GM18870 (cell line): ENCODE results near the gene SEMA6C.

Experiments
- ATAC-seq: cut with Tn5 transposase; IDR thresholded peaks from one replicate; pipeline ENCODE4 v1.9.1; 2021; ENCODE audit warnings: moderate library complexity; ENCODE audit not compliant: unreplicated experiment

The SEMA6C gene

GRCh38 chr1:151164732-151165280 lies 18.4 kb upstream of the SEMA6C start:
- ATAC-seq, result no peak

DNA sequence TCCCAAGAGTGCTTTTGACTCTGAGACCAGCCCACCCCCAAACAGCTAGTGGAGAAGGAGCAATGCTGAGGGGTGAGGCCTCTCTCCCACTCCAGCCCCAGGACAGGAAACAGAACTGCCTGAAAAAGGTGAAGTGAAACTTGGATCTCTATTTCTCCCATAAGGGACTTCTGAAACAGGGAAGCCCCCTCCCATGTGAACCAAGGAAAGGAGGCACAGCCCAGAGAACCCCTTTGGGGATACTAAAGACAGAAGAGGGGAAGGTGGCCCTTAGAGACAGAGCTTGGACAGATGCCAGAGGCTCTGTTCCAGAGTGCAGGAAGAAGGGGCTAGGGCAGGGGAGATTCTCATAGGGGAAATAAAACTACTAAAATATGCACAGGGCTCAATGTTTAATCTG lies 12.9 kb upstream of the SEMA6C start:
- ATAC-seq, result no peak

DNA sequence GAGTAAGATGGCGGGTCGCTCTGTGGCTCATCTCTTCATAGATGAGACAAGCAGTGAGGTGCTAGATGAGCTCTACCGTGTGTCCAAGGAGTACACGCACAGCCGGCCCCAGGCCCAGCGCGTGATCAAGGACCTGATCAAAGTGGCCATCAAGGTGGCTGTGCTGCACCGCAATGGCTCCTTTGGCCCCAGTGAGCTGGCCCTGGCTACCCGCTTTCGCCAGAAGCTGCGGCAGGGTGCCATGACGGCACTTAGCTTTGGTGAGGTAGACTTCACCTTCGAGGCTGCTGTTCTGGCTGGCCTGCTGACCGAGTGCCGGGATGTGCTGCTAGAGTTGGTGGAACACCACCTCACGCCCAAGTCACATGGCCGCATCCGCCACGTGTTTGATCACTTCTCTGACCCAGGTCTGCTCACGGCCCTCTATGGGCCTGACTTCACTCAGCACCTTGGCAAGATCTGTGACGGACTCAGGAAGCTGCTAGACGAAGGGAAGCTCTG lies 12.4 kb upstream of the SEMA6C start:
- ATAC-seq, result no peak

DNA sequence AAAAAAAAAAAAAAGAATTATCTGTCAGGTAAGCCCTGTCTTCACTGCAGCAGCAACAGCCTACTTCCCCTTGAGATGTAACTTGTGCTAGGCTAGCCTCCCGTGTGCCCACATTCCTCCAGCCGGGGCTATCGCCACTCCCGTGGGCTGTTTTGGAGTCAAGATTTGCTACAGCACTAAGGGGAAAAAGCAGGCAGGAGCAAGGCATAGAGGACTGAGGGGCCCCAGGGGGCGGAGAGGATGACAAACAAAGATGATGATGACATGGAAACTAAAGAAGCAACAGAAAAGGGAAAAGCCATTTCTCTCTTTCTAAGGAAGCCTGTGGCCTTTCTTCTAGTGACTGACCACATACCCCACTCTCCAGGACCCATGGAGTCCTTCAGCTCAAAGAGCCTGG lies 11.9 kb upstream of the SEMA6C start:
- no peak for ATAC-seq

DNA sequence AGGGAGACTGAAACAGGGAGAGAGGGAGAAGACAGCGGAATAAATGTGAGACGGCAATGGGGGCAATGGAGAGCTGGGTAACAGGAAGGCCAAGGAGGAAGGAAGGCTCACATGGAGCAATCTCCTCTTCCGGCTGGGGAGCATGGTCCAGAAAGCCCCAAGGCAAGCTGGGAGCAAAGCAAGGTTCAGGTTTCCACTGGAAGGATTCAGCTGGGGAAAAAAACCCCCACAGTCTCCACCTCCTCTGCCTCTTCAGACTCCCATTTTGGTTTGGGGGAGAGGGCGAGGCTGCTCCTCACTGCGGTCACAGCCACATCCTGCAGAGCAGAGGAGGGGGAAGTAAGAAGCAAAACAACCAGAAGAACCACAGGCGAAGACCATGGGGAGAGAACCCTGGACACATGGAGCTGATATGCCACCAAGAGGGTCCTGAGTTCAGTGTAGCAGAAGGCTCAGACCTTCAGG lies 10.7 kb upstream of the SEMA6C start:
- ATAC-seq, result no peak

GRCh38 chr1:151156515-151156819 lies 10.0 kb upstream of the SEMA6C start, which contains the start of gene TNFAIP8L2:
Gene TNFAIP8L2, plus strand, starts transcription at chr1:151156649. Its CDS starts 2,049 bp downstream, at chr1:151158698.
- no peak for ATAC-seq

DNA sequence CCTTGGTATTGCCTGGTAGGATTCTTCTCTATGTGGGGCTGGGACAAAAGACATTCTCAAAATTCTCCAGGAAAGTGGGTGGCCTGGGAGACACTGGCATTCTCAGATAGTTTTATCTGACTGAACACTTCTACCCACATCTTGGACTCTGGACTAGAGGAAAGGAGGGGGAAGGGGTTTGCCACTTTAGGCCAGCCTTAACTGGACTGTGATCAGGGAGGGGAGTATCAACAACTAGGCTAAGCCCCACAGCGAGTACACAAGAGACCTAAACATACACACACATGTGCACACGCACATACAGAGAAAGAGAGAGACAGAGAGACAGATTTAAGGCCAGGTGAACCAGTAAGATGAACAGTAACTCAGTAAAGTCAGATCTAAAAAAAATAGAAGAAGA lies 1.2 kb upstream of the SEMA6C start:
- ATAC-seq, result no peak

DNA sequence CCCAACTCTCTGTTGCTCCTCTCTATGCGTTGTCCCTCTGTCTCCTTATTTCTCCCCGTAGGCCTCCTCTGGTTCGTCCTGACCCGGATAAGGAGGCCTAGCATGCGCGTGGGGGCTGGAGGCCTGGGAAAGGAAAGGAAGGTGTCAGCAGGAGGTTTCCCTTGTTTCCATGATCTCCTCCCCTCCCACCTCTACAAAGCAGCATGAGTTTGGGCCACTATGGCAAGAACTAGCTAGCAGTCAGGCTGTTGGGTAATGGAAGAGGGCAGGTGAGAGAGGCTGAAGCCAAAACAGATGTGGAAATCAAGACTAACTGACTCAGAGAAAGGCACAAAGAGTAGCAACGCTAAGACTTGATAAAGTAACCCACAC lies 687 bp upstream of the SEMA6C start:
- ATAC-seq, result no peak

- ATAC-seq, result no peak
Observed at GRCh38 chr1:151146072-151146411, 389 bp downstream of the SEMA6C start.

- no peak for ATAC-seq
Observed at GRCh38 chr1:151145304-151146071, 943 bp downstream of the SEMA6C start.

- ATAC-seq, result no peak
Observed at GRCh38 chr1:151144474-151145303, 1.7 kb downstream of the SEMA6C start.

DNA sequence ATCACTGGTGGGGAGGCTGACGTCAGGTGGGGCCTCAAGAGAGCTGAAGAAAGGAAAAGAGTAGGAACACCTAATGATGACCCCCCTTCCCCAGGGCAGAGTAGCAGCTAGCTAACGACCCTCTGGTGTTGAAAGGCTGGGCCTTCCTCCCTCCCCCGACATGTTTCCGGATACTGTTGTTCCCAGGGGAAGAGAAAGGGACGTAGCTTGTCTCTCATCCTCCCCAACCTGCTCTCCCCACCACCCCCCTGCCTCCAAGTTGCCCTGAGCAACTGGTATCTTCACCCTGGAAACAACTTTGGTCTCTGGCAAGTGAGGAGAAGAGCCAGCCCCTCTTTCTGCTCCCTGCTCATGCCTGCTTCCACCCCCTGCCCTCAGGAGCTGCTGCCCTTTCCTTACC lies 2.4 kb downstream of the SEMA6C start:
- ATAC-seq, result no peak

- ATAC-seq, result no peak
Observed at GRCh38 chr1:151143057-151143435, 3.4 kb downstream of the SEMA6C start.

DNA sequence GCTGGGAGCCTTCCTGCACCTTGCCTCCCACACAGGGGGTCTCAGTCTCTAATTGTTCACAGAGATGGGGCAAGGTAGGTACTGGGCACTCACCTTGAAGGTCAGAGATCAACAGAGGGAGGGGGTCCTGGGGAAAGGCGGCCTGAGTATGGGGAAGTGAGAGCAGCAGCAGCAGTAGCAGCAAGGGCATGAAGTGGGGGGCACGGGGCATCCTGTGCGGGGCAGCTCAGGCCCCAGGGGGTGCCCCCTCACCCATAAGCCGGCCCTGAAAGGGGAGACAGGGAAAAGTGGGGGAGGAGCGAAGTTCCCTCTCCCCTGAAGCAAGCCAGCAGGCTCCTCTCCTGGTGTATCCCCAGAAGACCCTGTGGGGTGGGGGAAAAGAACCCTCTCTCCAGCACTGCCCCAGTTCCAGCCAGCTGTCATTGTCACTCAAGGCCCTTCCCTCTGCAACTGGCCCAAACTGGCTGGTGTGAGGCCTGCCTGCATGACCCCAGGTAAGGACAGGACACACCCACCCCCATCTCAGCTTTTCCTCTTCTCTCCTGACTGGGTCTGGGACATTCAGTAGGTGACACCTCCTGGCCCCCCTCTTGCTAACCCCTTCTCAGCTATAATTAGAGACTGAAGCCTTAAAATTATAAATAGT lies 3.9 kb downstream of the SEMA6C start:
- ATAC-seq, result no peak

DNA sequence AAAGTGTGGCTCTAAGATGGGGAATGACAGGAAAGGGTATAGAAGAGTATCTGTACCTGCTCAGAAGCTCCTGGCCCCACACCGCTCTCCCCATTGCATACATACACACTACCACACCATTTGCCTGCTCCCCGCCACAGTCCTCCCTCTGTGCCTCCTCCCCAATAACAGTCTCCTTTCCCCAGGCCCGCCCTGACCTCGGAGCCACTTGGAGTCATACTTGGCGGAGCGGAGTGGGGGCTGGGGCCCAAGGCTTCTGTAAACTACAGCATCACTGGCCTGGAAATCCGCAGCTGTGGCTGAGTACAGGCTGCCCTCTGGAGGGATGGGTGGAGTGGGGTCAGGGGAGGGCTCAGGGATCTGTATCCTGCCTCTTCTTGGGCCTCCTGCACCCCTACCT lies 8.6 kb downstream of the SEMA6C start:
- ATAC-seq, result no peak

- ATAC-seq, result no peak
Observed at GRCh38 chr1:151135433-151136385, 10.7 kb downstream of the SEMA6C start.

- no peak for ATAC-seq
Observed at GRCh38 chr1:151134991-151135390, 11.4 kb downstream of the SEMA6C start.

DNA sequence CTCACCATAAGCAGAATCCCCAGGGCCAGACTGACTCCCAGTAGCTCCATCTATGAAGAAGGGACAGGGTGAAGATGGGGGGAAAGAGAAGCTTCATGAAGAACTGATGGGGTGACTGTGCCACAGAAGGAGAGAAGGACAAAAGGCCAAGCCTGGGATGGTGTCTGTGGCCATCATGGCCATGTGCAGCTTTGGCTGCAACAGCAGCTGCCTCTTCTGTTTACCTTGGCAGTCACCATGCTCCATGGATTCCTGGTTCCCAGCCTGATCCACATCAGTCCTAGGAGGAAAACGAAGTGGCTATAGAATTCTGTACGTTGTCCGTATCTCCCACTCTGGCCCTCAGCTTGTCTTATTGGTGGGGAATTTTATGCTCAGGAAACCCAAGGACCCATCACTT lies 12.0 kb downstream of the SEMA6C start:
- ATAC-seq, result no peak

- ATAC-seq, result no peak
Observed at GRCh38 chr1:151133018-151133806, 13.2 kb downstream of the SEMA6C start.
